HCT116 (cell line): ENCODE measurements around the gene VSIG10. TPM values are rescaled to one million over a fixed set of nuclear protein-coding genes. Genes with fewer than 3 reads are reported as not detected.

ENCODE experiments used
- ATAC-seq: fragments of 200-7000 bp; cut with Tn5 transposase; 2 replicates; pipeline ENCODE4 v1.9.1; 2020; ENCODE audit warnings: mild to moderate bottlenecking, moderate library complexity
- BruUV-seq: library from RNA; stranded (reverse); fragments of 400-500 nt; replicated peaks from 2 replicates; lab custom pipeline; 2021; lab: Mats Ljungman, UMichigan
- CTCF ChIA-PET: fragments of 300-600 bp; sonication (Branson Sonifier 250); formaldehyde crosslinking; loops from one replicate; lab custom pipeline; 2021; ENCODE audit warnings: antibody characterized with exemption; lab: Charles Lee
- POLR2A ChIA-PET: fragments of 300-600, 350-600 bp; sonication (Branson Sonifier 250); formaldehyde crosslinking; loops from one replicate; lab custom pipeline; 2021; ENCODE audit warnings: antibody characterized with exemption; lab: Charles Lee
- RAD21 ChIA-PET, 2 experiments: fragments of 300-600 bp; sonication (Branson Sonifier 250); formaldehyde crosslinking; loops; one replicate each; lab custom pipeline; 2023; ENCODE audit warnings: low total read pairs in 2 of 2; ENCODE audit not compliant: uncharacterized antibody in 2 of 2, unreplicated experiment in 2 of 2, low non-redundant PET in 1 of 2; lab: Charles Lee
- DNase-seq: peaks from one replicate; pipeline ENCODE4 v3.0.0-alpha.2; 2010; ENCODE audit warnings: low read depth, low spot score
- H2AFZ ChIP-seq: fragments of 200-600 bp; shearing (Covaris generic), sonication (generic); 2 replicates; pipeline ENCODE4 v1.6.1; 2017; ENCODE audit warnings: low read depth, mixed run types, mixed read lengths, antibody characterized with exemption, low read length; ENCODE audit not compliant: poor library complexity, severe bottlenecking
- H3K27ac ChIP-seq: 2 replicates; pipeline ENCODE4 v1.5.1; 2012; ENCODE audit warnings: low read depth, low read length
- H3K27me3 ChIP-seq: fragments of 200-600 bp; sonication (generic); 2 replicates; pipeline ENCODE4 v1.6.1; 2016; ENCODE audit warnings: mixed run types, low read length, mixed read lengths; ENCODE audit not compliant: insufficient read depth
- H3K36me3 ChIP-seq, 2 experiments: fragments of 200-500 bp in 1 of 2; fragments of 200-600 bp in 1 of 2; sonication (Bioruptor generic) in 1 of 2; sonication (generic) in 1 of 2; 2 replicates each; pipeline versions ENCODE4 v1.5.1 to v1.6.1; 2014 to 2016; ENCODE audit warnings: low read length in 2 of 2, inconsistent platforms in 1 of 2, mixed read lengths in 1 of 2, mixed run types in 1 of 2; ENCODE audit not compliant: insufficient read depth in 2 of 2, control insufficient read depth in 1 of 2
- H3K4me1 ChIP-seq, 2 experiments: fragments of 200-600 bp in 1 of 2; sonication (generic) in 1 of 2; 2 replicates each; pipeline versions ENCODE4 v1.5.1 to v1.6.1; 2012 to 2017; ENCODE audit warnings: low read length in 2 of 2, inconsistent platforms in 1 of 2, mild to moderate bottlenecking in 1 of 2, mixed read lengths in 1 of 2, mixed run types in 1 of 2, moderate library complexity in 1 of 2; ENCODE audit not compliant: insufficient read depth in 2 of 2, control insufficient read depth in 1 of 2
- H3K4me2 ChIP-seq: fragments of 200-600 bp; sonication (generic); 2 replicates; pipeline ENCODE4 v1.6.1; 2017; ENCODE audit warnings: mixed run types, low read length, mixed read lengths
- H3K4me3 ChIP-seq, 2 experiments: fragments of 200-600 bp in 1 of 2; sonication (generic) in 1 of 2; replicated peaks in 1 of 2; 2 replicates each; pipeline ENCODE4 v1.5.1; 2011 to 2016; ENCODE audit warnings: low read length in 2 of 2, control low read depth in 1 of 2, low read depth in 1 of 2, mild to moderate bottlenecking in 1 of 2, mixed read lengths in 1 of 2, mixed run types in 1 of 2
- H3K79me2 ChIP-seq: fragments of 200-600 bp; sonication (generic); 2 replicates; pipeline ENCODE4 v1.6.1; 2017; ENCODE audit warnings: mild to moderate bottlenecking, mixed run types, low read length, moderate library complexity, mixed read lengths; ENCODE audit not compliant: insufficient read depth
- H3K9ac ChIP-seq: fragments of 200-600 bp; sonication (generic); 2 replicates; pipeline ENCODE4 v1.6.1; 2016; ENCODE audit warnings: low read length, mixed read lengths
- H3K9me2 ChIP-seq: fragments of 200-600 bp; sonication (generic), shearing (Covaris generic); 2 replicates; pipeline ENCODE4 v1.6.1; 2017; ENCODE audit warnings: mixed run types, mild to moderate bottlenecking, moderate library complexity; ENCODE audit not compliant: insufficient read depth
- H3K9me3 ChIP-seq, 2 experiments: fragments of 200-500 bp in 1 of 2; fragments of 200-600 bp in 1 of 2; sonication (Bioruptor generic) in 1 of 2; sonication (generic) in 1 of 2; 2 replicates each; pipeline ENCODE4 v1.6.1; 2014 to 2017; ENCODE audit warnings: low read length in 2 of 2, mixed read lengths in 2 of 2, inconsistent platforms in 1 of 2, low read depth in 1 of 2, mild to moderate bottlenecking in 1 of 2, mixed run types in 1 of 2, moderate library complexity in 1 of 2; ENCODE audit not compliant: control insufficient read depth in 1 of 2, insufficient read depth in 1 of 2
- H4K20me1 ChIP-seq: fragments of 200-600 bp; sonication (generic), shearing (Covaris generic); 2 replicates; pipeline ENCODE4 v1.6.1; 2017; ENCODE audit warnings: mixed run types, mild to moderate bottlenecking, moderate library complexity; ENCODE audit not compliant: insufficient read depth
- CBX3 ChIP-seq: IDR thresholded peaks from 2 replicates; pipeline ENCODE4 v1.6.1; 2012; ENCODE audit warnings: low read depth
- CEBPB ChIP-seq: IDR thresholded peaks from 2 replicates; pipeline ENCODE4 v1.6.1; 2012; ENCODE audit warnings: low read depth
- CTCF ChIP-seq, 3 experiments: fragments of 200-600 bp in 1 of 3; sonication (generic) in 1 of 3; IDR thresholded peaks in 2 of 3; conservative IDR thresholded peaks in 1 of 3; 2 replicates each; pipeline ENCODE4 v1.5.1; 2012 to 2017; ENCODE audit warnings: low read depth in 2 of 3, low read length in 2 of 3, antibody characterized with exemption in 1 of 3, borderline replicate concordance in 1 of 3, control low read depth in 1 of 3, mild to moderate bottlenecking in 1 of 3, mixed read lengths in 1 of 3, mixed run types in 1 of 3, moderate library complexity in 1 of 3; ENCODE audit not compliant: insufficient read depth in 1 of 3
- EGR1 ChIP-seq: IDR thresholded peaks from 2 replicates; pipeline ENCODE4 v1.6.1; 2012; ENCODE audit warnings: low read depth
- ELF1 ChIP-seq: IDR thresholded peaks from 2 replicates; pipeline ENCODE4 v1.6.1; 2012; ENCODE audit warnings: low read depth, borderline replicate concordance
- EZH2 ChIP-seq: fragments of 200-600 bp; sonication (generic); IDR thresholded peaks from 2 replicates; pipeline ENCODE4 v1.6.1; 2017; ENCODE audit warnings: antibody characterized with exemption, mixed run types
- FOSL1 ChIP-seq: IDR thresholded peaks from 2 replicates; pipeline ENCODE4 v1.6.1; 2012; ENCODE audit warnings: low read depth
- POLR2A ChIP-seq: IDR thresholded peaks from 2 replicates; pipeline ENCODE4 v1.7.0; 2011; ENCODE audit warnings: borderline replicate concordance; ENCODE audit not compliant: insufficient read depth, insufficient read length; ENCODE audit errors: extremely low read depth
- POLR2AphosphoS5 ChIP-seq: IDR thresholded peaks from 2 replicates; pipeline ENCODE4 v1.6.1; 2011; ENCODE audit warnings: mild to moderate bottlenecking, low read depth, low read length, moderate library complexity
- RAD21 ChIP-seq: IDR thresholded peaks from 2 replicates; pipeline ENCODE4 v1.6.1; 2012; ENCODE audit warnings: low read depth, mild to moderate bottlenecking
- REST ChIP-seq: IDR thresholded peaks from 2 replicates; pipeline ENCODE4 v1.6.1; 2012; ENCODE audit warnings: low read depth
- SIN3A ChIP-seq: IDR thresholded peaks from 2 replicates; pipeline ENCODE4 v1.6.1; 2012; ENCODE audit warnings: low read depth
- SP1 ChIP-seq: IDR thresholded peaks from 2 replicates; pipeline ENCODE4 v1.6.1; 2012; ENCODE audit warnings: low read depth
- TCF7L2 ChIP-seq: IDR thresholded peaks from 2 replicates; pipeline ENCODE4 v1.7.0; 2011; ENCODE audit warnings: borderline replicate concordance, inconsistent platforms; ENCODE audit not compliant: insufficient read depth, insufficient read length; ENCODE audit errors: extremely low read depth
- YY1 ChIP-seq: IDR thresholded peaks from 2 replicates; pipeline ENCODE4 v1.6.1; 2011; ENCODE audit warnings: low read length, low read depth, moderate library complexity, mild to moderate bottlenecking; ENCODE audit not compliant: insufficient replicate concordance; ENCODE audit errors: extremely low read depth
- ZBTB33 ChIP-seq: IDR thresholded peaks from 2 replicates; pipeline ENCODE4 v1.6.1; 2011; ENCODE audit warnings: mild to moderate bottlenecking, low read length, moderate library complexity; ENCODE audit not compliant: insufficient replicate concordance; ENCODE audit errors: extremely low read depth
- ZFX ChIP-seq: fragments of 450-650 bp; IDR thresholded peaks from 2 replicates; pipeline ENCODE4 v1.6.1; 2017
- ZNF274 ChIP-seq: fragments of 200-500 bp; sonication (Bioruptor generic); IDR thresholded peaks from 2 replicates; pipeline ENCODE4 v1.6.1; 2014; ENCODE audit warnings: mild to moderate bottlenecking, low read depth, low read length, inconsistent platforms
- intact Hi-C: fragments of 100-400 bp; cut with micrococcal nuclease; formaldehyde crosslinking; loops from 2 replicates; pipeline ENCODE4 v1.10.0; 2022
- total RNA-seq: library from RNA; stranded (reverse); gene quantifications from one replicate; pipeline ENCODE4 v1.2.1, GENCODE V29; 2021; ENCODE audit not compliant: unreplicated experiment

VSIG10 gene
- total RNA-seq, 1 experiment from 2014 or later: 42.6 TPM

- no TSS peak for BruUV-seq
These were observed 9.8 kb downstream of the VSIG10 start for GRCh38 chr12:118094039-118094438.

More at GRCh38 chr12:118094039-118094438, 9.8 kb downstream of the VSIG10 start:
- Histone ChIP-seq H3K4me2 (no peak overlapping the region), H3K4me1 (peaks cover 26 to 28% of the 10 kb centered on the region in 2 experiments), H3K4me3 (no peak overlapping the region), H3K27me3 (no peaks in the 10 kb centered on the region), H3K9ac (no peak overlapping the region), H3K36me3 (peaks cover 0 to 3% of the 10 kb centered on the region in 2 experiments; a peak in 1 of 4 replicates), H2AFZ (no peak overlapping the region), H3K9me3 (no peaks in the 10 kb centered on the region), H3K79me2 (no peaks in the 10 kb centered on the region), H3K27ac (no peak overlapping the region), H3K9me2 (no peaks in the 10 kb centered on the region), H4K20me1 (no peaks in the 10 kb centered on the region)
- ATAC-seq (no peak), DNase-seq (no peak)
- ChIA-PET RAD21 (no interaction called here), POLR2A (no interaction called here), CTCF (no interaction called here)
- TF ChIP-seq ZFX: no peak
- TF ChIP-seq POLR2AphosphoS5: no peak
- TF ChIP-seq EGR1: no peak
- TF ChIP-seq TCF7L2: no peak
- TF ChIP-seq FOSL1: no peak
- TF ChIP-seq ZNF274: no peak
- TF ChIP-seq CTCF (IDR thresholded peaks at IDR 0.05 in 2 of 3, conservative IDR thresholded peaks at IDR 0.05 in 1 of 3; ENCODE audit: borderline replicate concordance in 1 of 3, insufficient read depth in 1 of 3, low read depth in 2 of 3, low read length in 2 of 3): no peak
- no peak for TF ChIP-seq SP1
- no peak for TF ChIP-seq ELF1
- no peak for TF ChIP-seq RAD21
- TF ChIP-seq CEBPB: no peak
- TF ChIP-seq REST: no peak
- no peak for TF ChIP-seq SIN3A
- TF ChIP-seq POLR2A: no peak
- no peak for TF ChIP-seq ZBTB33
- no peak for TF ChIP-seq EZH2
- no peak for TF ChIP-seq YY1
- no peak for TF ChIP-seq CBX3
- intact Hi-C loops: no loop called here
